Neural cell (in vitro differentiated cells): ENCODE data around the gene DPP6. TPM values are rescaled to one million over a fixed set of nuclear protein-coding genes. Genes with fewer than 3 reads are reported as not detected.

Experiments used
- H2AFZ ChIP-seq: fragments of 200-600, 300-800 bp; sonication (generic), shearing (Covaris generic); 2 replicates; pipeline ENCODE4 v1.6.0; 2014; ENCODE audit warnings: low read depth, mild to moderate bottlenecking, antibody characterized with exemption, low read length, moderate library complexity
- H3F3A ChIP-seq: fragments of 200-600 bp; shearing (Covaris generic); 2 replicates; pipeline ENCODE4 v1.6.1; 2016; ENCODE audit warnings: mild to moderate bottlenecking, moderate library complexity, mixed read lengths, antibody characterized with exemption, low read length; ENCODE audit not compliant: insufficient read depth, poor library complexity, severe bottlenecking
- H3K27ac ChIP-seq: fragments of 200-600, 300-800 bp; sonication (generic), shearing (Covaris generic); 2 replicates; pipeline ENCODE4 v1.5.1; 2014; ENCODE audit warnings: mild to moderate bottlenecking, low read length, moderate library complexity
- H3K27me3 ChIP-seq: fragments of 300-800, 200-600 bp; sonication (generic), shearing (Covaris generic); 2 replicates; pipeline ENCODE4 v1.6.0; 2014; ENCODE audit warnings: mild to moderate bottlenecking, low read depth, low read length, moderate library complexity; ENCODE audit not compliant: insufficient read depth
- H3K36me3 ChIP-seq: fragments of 300-800, 200-600 bp; sonication (generic), shearing (Covaris generic); 2 replicates; pipeline ENCODE4 v1.5.1; 2014; ENCODE audit warnings: mild to moderate bottlenecking, antibody characterized with exemption, low read length, moderate library complexity; ENCODE audit not compliant: insufficient read depth
- H3K4me2 ChIP-seq: fragments of 300-800, 200-600 bp; sonication (generic), shearing (Covaris generic); 2 replicates; pipeline ENCODE4 v1.6.0; 2014; ENCODE audit warnings: mild to moderate bottlenecking, low read length
- H3K4me3 ChIP-seq: fragments of 300-800, 200-600 bp; sonication (generic), shearing (Covaris generic); 2 replicates; pipeline ENCODE4 v1.5.1; 2014; ENCODE audit warnings: mild to moderate bottlenecking, low read length, moderate library complexity
- H3K79me2 ChIP-seq: fragments of 200-600 bp; shearing (Covaris generic); replicated peaks from 2 replicates; pipeline ENCODE4 v1.6.0; 2014; ENCODE audit warnings: mild to moderate bottlenecking, low read length, moderate library complexity; ENCODE audit not compliant: insufficient read depth
- H3K9ac ChIP-seq: fragments of 300-800, 200-600 bp; sonication (generic), shearing (Covaris generic); 2 replicates; pipeline ENCODE4 v1.6.1; 2016; ENCODE audit warnings: mild to moderate bottlenecking, low read length, mixed read lengths
- H3K9me2 ChIP-seq: fragments of 200-600 bp; shearing (Covaris generic); 2 replicates; pipeline ENCODE4 v1.6.1; 2016; ENCODE audit warnings: mild to moderate bottlenecking, low read length, mixed read lengths; ENCODE audit not compliant: insufficient read depth
- H3K9me3 ChIP-seq: fragments of 200-600, 300-800 bp; sonication (generic), shearing (Covaris generic); 2 replicates; pipeline ENCODE4 v1.6.1; 2016; ENCODE audit warnings: mild to moderate bottlenecking, mixed run types, low read length, moderate library complexity, mixed read lengths
- H4K20me1 ChIP-seq: fragments of 200-600 bp; shearing (Covaris generic); 2 replicates; pipeline ENCODE4 v1.6.1; 2016; ENCODE audit warnings: mild to moderate bottlenecking, mixed run types; ENCODE audit not compliant: insufficient read depth
- EP300 ChIP-seq: fragments of 450-650 bp; conservative IDR thresholded peaks from 2 replicates; pipeline ENCODE4 v1.6.1; 2014; ENCODE audit warnings: antibody characterized with exemption, mild to moderate bottlenecking, moderate library complexity; ENCODE audit not compliant: poor library complexity, severe bottlenecking
- EZH2 ChIP-seq: fragments of 200-600, 300-800 bp; shearing (Covaris generic), sonication (generic); IDR thresholded peaks from 2 replicates; pipeline ENCODE4 v1.6.1; 2014; ENCODE audit warnings: antibody characterized with exemption, low read length, borderline replicate concordance, mild to moderate bottlenecking; ENCODE audit not compliant: insufficient read depth, poor library complexity, severe bottlenecking
- MXI1 ChIP-seq: fragments of 450-650 bp; conservative IDR thresholded peaks from 2 replicates; pipeline ENCODE4 v1.6.1; 2014; ENCODE audit warnings: antibody characterized with exemption, mild to moderate bottlenecking; ENCODE audit not compliant: poor library complexity, severe bottlenecking
- POLR2AphosphoS5 ChIP-seq: IDR thresholded peaks from 2 replicates; pipeline ENCODE4 v1.6.1; 2012
- RAD21 ChIP-seq: fragments of 450-650 bp; conservative IDR thresholded peaks from 2 replicates; pipeline ENCODE4 v1.6.1; 2014; ENCODE audit warnings: antibody characterized with exemption, mild to moderate bottlenecking, moderate library complexity
- SMC3 ChIP-seq: fragments of 450-650 bp; conservative IDR thresholded peaks from 2 replicates; pipeline ENCODE4 v1.6.1; 2014; ENCODE audit warnings: antibody characterized with exemption, mild to moderate bottlenecking, moderate library complexity; ENCODE audit not compliant: poor library complexity
- TAF1 ChIP-seq: IDR thresholded peaks from 2 replicates; pipeline ENCODE4 v1.6.1; 2012; ENCODE audit warnings: low read depth
- polyA plus RNA-seq: library from polyadenylated mRNA; depleted of rRNA; stranded (reverse); fragments of >200 nt; gene quantifications from 2 replicates; pipeline ENCODE4 v1.2.3, GENCODE V29; 2014
- TF ChIP-seq, protein P1 (sequence below): IDR thresholded peaks from 2 replicates; pipeline ENCODE4 v1.6.1; 2012; ENCODE audit warnings: borderline replicate concordance
- TF ChIP-seq, protein P2 (sequence below): fragments of 450-650 bp; IDR thresholded peaks from 2 replicates; pipeline ENCODE4 v1.5.1; 2014; ENCODE audit warnings: antibody characterized with exemption, mild to moderate bottlenecking, moderate library complexity; ENCODE audit not compliant: poor library complexity, severe bottlenecking

The DPP6 gene
- polyA plus RNA-seq, 1 donor from 2014 or later, result 20.4 TPM

DNA sequence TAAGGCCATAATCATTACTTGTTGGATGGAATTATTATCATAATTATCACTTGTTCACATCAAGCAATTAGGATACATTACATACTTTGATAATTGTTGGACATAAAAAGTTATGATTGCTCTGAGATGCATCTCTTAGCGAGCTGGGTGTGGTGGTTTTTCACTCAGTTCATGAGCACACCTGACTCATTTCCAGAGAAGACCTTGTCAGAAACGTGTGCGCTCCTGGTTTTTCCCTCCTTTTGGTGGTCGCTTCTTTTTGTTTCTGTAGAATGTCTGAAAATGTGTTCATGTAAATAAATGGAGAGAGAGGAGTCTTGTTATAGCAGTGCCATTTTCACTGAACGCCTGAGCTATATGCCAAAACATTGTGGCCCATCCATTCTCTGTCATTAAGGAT, 809.4 kb downstream of the DPP6 start:
- no peaks in the 10 kb centered on the region for H3K9me3 ChIP-seq
- H3K27me3 ChIP-seq, result no peaks in the 10 kb centered on the region
- no peak overlapping the region for H2AFZ ChIP-seq
- no peak overlapping the region for H3K9ac ChIP-seq
- no peaks in the 10 kb centered on the region for H3K9me2 ChIP-seq
- H3K27ac ChIP-seq, result no peak overlapping the region
- no peaks in the 10 kb centered on the region for H3K36me3 ChIP-seq
- no peaks in the 10 kb centered on the region for H3K79me2 ChIP-seq
- TF ChIP-seq, protein P1, sequence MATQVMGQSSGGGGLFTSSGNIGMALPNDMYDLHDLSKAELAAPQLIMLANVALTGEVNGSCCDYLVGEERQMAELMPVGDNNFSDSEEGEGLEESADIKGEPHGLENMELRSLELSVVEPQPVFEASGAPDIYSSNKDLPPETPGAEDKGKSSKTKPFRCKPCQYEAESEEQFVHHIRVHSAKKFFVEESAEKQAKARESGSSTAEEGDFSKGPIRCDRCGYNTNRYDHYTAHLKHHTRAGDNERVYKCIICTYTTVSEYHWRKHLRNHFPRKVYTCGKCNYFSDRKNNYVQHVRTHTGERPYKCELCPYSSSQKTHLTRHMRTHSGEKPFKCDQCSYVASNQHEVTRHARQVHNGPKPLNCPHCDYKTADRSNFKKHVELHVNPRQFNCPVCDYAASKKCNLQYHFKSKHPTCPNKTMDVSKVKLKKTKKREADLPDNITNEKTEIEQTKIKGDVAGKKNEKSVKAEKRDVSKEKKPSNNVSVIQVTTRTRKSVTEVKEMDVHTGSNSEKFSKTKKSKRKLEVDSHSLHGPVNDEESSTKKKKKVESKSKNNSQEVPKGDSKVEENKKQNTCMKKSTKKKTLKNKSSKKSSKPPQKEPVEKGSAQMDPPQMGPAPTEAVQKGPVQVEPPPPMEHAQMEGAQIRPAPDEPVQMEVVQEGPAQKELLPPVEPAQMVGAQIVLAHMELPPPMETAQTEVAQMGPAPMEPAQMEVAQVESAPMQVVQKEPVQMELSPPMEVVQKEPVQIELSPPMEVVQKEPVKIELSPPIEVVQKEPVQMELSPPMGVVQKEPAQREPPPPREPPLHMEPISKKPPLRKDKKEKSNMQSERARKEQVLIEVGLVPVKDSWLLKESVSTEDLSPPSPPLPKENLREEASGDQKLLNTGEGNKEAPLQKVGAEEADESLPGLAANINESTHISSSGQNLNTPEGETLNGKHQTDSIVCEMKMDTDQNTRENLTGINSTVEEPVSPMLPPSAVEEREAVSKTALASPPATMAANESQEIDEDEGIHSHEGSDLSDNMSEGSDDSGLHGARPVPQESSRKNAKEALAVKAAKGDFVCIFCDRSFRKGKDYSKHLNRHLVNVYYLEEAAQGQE, result no peak
- TF ChIP-seq EZH2, result no peak
- TF ChIP-seq, protein P2, sequence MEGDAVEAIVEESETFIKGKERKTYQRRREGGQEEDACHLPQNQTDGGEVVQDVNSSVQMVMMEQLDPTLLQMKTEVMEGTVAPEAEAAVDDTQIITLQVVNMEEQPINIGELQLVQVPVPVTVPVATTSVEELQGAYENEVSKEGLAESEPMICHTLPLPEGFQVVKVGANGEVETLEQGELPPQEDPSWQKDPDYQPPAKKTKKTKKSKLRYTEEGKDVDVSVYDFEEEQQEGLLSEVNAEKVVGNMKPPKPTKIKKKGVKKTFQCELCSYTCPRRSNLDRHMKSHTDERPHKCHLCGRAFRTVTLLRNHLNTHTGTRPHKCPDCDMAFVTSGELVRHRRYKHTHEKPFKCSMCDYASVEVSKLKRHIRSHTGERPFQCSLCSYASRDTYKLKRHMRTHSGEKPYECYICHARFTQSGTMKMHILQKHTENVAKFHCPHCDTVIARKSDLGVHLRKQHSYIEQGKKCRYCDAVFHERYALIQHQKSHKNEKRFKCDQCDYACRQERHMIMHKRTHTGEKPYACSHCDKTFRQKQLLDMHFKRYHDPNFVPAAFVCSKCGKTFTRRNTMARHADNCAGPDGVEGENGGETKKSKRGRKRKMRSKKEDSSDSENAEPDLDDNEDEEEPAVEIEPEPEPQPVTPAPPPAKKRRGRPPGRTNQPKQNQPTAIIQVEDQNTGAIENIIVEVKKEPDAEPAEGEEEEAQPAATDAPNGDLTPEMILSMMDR, result no peak
- no peak for TF ChIP-seq EP300
- no peak for TF ChIP-seq POLR2AphosphoS5
- TF ChIP-seq TAF1, result no peak
- no peak for TF ChIP-seq RAD21
- no peak for TF ChIP-seq MXI1
- no peak for TF ChIP-seq SMC3
- H3F3A ChIP-seq, result no peaks in the 10 kb centered on the region
- no peak overlapping the region for H3K4me3 ChIP-seq
- H4K20me1 ChIP-seq, result no peaks in the 10 kb centered on the region
- no peak overlapping the region for H3K4me2 ChIP-seq

DNA sequence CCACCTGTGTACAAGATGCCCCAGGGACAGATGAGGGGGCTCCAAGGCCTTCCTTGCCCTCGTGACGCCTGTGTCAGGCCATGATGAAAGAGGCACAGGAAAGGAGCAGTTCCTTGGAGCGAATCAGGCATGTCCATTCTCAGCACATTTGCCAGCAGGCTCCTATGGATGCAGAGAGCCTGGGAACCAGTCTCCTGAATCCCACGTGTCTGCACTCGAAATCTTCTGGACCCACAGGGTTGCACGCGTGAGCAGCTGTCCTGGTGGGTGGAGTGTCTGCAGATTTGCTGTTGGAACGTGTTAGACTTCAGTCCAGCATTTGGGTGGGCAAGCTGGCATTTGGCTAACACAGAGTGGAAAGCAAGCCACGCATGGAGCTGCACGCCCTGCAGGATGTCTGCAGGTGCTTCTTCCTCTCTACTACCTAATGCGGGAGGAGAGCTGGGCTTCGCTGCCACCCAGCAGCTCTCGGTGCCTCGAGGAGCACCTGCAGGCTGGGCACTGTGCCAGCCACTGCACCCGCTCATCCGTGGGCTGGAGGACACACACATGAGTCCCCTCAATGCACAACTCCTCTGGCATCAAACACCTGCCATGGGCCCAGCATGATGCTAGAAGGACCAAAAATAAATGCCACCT, 810.1 kb downstream of the DPP6 start:
- no peaks in the 10 kb centered on the region for H3K9me3 ChIP-seq
- H3K27ac ChIP-seq, result no peak overlapping the region
- no peak overlapping the region for H2AFZ ChIP-seq
- H3K9me2 ChIP-seq, result no peaks in the 10 kb centered on the region
- H3K79me2 ChIP-seq, result no peaks in the 10 kb centered on the region
- no peak for TF ChIP-seq RAD21
- TF ChIP-seq EP300, result no peak
- TF ChIP-seq, protein P2, result no peak
- no peak for TF ChIP-seq MXI1
- no peak for TF ChIP-seq POLR2AphosphoS5
- no peak for TF ChIP-seq EZH2
- no peak for TF ChIP-seq SMC3
- no peak for TF ChIP-seq TAF1
- TF ChIP-seq, protein P1, result no peak
- H3K36me3 ChIP-seq, result no peaks in the 10 kb centered on the region
- no peak overlapping the region for H3K4me3 ChIP-seq
- no peak overlapping the region for H3K9ac ChIP-seq
- H3K4me2 ChIP-seq, result no peak overlapping the region
- no peaks in the 10 kb centered on the region for H3K27me3 ChIP-seq
- H4K20me1 ChIP-seq, result no peaks in the 10 kb centered on the region
- H3F3A ChIP-seq, result no peaks in the 10 kb centered on the region
